ENCODE measurements around the gene CAPN15. TPM values are rescaled to one million over a fixed set of nuclear protein-coding genes. Genes with fewer than 3 reads are reported as not detected.
"Not testable (repeated sequence)": the region's sequence is repeated elsewhere in the genome, so short reads cannot be mapped to it uniquely, and the experiment has no call there.

CAPN15 gene
- 53.5 and 60.0 TPM in 2 replicates for total RNA-seq (2014; rRNA removed; shearing (Covaris generic))

DNA sequence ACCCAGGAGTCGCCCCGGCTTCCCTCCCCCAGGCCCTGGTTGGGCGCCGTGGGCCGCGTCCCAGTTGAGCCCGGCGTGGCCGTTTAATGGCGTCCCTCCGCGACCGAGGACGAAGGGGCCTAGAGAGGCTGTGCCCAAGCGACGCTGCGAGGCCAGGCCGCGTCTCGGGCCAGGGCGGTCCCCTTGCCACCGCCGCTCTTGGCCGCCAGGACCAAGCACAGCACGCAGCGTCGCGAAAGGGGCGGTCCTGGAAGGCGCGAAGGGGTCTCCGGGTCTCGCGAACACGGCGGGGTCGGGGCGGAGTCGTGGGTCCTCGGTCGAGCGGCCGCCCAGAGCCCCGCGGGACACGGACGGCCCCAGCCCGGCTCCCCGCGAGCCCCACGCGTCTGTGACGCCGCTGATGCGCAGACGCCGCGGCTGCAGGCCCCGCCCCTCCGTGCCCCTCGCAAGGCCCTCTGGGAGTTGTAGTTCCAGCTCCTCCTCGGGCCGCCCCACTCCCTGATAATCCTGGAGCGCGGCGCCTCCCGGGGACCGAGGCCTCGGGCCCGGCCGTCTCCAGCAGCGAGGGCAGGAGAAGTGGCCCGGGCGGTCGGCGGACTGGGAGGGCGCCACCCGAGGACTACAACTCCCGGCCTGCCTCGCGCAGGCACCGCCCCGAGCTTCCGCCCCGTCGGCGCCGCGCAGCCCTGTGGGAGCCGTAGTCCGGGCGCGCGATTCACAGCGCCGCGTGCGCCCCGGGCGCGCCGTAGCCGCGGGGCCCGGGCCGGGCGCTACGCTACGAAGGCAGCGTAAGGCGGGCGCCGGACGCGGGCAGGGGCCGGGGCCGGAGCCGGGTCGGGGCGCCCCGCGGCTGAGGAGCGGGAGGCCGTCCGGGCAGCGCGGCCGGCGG is at the start of gene CAPN15:
Gene CAPN15, plus strand, starts transcription at position 698 of the 889 bp plus-strand sequence. CDS start 19,127 bp downstream, outside the sequence.
- DNase-seq (ENCODE audit: low spot score) = peak; percentile 71

DNA sequence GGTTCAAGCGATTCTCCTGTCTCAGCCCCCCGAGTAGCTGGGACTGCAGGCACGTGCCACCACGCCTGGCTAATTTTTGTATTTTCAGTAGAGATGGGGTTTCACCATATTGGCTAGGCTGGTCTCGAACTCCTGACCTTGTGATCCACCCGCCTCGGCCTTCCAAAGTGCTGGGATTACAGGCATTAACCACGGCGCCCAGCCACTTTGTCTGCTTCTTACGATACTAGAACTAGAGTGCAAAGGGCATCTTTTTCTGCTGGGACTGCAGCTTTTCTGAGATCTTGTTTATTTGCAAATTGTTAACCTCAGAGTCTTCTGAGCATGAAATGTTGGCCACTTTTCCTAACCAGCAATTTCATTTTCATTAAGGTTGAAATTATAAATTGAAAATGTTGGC is 49.2 kb upstream of the CAPN15 start:
- DNase-seq (ENCODE audit: low spot score) = not testable (repeated sequence)

DNA sequence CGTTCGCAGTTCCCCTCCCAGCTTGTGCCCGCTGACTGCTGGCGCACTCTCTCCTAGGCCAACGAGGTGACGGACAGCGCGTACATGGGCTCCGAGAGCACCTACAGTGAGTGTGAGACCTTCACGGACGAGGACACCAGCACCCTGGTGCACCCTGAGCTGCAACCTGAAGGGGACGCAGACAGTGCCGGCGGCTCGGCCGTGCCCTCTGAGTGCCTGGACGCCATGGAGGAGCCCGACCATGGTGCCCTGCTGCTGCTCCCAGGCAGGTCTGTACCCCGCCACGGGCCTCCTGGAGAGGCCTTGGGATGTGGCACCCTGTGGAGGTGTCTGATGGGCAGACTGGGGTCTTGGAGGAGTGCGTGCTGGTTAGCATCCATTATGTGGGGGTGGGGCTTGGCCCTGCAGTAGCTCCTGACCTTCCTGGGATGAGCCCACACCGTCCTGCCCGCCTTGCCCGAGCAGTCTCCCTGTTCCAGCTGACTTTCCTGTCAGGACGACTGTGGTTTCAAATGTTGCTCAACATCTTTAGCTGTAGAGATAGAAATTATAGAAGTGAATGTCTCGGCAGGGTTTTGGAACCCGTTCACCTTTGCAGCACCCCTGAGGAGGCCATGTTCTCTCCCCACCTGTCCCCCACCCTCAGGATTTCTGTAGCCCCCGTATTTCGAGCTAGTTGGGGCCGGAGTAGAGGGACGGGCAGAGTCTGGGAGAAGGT is 44.9 kb upstream of the CAPN15 start:
- DNase-seq (ENCODE audit: low spot score) = no peak

DNA sequence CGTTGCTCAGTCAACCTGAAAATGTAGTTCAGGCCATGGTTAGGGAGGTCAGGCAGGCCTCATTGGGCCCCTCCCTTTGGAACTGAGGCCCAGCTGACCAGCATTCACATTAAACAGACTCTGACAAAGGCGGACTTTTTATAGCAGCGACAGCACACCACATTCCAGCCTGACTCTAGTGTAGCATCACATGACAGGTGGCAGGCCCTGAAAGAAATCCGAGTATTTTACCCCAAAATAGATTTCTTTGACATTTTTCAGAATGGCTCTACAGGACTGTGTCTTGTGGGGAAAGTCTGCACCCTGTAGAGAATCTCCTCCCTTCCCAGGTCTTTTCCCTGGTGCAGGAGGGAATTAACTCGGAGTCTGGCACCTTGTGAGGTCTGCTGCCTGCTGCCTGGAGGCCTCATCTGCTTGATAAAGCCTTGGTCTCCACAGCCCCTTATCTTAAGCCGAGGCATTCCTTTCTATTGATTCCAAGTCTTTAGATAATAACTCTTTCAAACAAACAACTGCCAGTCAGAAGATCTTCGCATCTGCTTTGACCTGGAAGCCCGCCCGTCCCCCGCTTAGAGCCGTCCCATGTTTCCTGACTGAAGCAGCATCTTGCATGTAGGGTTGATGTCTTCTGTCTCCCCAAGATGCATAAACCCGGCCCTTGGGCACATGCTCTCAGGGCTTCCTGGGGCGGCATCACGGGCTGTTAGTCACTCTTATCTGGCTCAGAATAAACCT is 44.0 kb upstream of the CAPN15 start:
- DNase-seq (ENCODE audit: low spot score) = peak; percentile 22

DNA sequence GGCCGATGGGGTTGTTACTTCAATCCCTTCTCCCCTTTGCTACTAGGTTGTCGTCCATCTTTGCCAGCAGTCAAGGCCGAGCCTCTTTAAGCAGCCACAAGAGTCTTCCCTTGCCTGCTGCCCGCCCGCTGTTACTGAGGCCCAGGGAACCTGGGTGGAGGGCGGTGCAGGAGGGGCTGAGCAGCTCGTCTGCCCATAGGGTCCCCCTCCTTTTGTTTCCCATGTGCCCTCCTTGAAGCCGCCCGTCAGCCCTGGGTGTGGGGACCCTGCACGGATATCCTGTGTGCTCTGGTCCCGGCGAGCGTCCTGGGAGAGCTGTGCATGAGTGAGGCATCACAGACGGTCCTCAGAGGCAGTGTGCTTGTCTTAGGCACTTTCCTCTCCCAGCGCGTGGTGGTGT is 37.9 kb upstream of the CAPN15 start:
- no peak for DNase-seq (ENCODE audit: low spot score)

DNA sequence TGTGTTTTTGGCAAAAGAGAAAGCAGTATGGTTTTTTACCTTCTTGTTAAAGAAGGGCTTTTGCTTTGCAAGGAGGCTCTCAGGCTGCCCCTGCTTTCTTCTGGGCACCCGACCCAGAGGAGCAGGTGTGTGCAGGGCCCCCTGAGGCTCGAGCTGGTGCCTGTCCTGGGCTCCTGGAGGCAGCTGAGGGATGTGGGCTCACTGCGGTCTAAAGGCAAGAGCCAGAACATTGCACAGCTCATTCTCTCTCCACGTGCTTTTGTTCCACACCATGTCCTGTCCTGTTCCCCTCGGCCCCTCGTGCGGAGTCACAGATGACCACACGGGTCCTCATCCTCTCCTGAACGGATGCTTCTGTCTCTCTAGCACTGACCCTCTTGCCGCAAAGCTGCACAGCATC is 36.7 kb upstream of the CAPN15 start:
- no peak for DNase-seq (ENCODE audit: low spot score)

DNA sequence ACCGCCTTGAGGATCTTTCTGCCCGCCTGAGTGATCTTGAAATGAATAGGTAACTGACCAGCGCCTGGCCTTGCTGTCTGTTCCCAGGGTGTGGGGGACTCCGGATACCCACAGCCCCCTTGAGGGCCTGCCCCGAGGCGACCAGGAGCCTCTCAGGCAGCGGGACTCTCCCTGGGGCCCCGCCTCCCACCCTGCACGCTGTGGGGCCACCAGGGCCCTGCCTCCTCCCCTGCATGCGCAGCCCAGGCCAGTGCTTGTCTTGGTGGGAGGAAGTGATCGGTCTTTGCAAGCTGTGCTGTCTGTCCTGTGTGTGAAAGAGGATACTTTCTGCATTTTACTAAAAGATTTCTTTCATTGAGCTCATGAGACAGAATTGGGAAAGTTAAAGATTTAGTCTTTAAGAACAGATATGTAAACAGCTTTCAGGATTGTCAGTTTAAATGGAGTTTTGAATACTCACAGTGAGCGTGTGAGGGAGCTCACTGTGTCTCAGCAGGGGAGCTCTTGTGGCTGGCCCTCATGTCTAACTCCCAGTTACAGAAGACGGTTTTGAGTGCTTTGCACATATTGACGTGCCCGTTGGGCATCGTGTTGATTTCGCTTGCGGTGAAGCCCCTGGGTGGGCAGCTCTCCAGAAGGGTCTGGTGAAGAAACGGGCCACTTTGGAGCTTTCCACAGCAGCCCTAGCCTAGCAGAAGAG is 36.1 kb upstream of the CAPN15 start:
- no peak for DNase-seq (ENCODE audit: low spot score)

DNA sequence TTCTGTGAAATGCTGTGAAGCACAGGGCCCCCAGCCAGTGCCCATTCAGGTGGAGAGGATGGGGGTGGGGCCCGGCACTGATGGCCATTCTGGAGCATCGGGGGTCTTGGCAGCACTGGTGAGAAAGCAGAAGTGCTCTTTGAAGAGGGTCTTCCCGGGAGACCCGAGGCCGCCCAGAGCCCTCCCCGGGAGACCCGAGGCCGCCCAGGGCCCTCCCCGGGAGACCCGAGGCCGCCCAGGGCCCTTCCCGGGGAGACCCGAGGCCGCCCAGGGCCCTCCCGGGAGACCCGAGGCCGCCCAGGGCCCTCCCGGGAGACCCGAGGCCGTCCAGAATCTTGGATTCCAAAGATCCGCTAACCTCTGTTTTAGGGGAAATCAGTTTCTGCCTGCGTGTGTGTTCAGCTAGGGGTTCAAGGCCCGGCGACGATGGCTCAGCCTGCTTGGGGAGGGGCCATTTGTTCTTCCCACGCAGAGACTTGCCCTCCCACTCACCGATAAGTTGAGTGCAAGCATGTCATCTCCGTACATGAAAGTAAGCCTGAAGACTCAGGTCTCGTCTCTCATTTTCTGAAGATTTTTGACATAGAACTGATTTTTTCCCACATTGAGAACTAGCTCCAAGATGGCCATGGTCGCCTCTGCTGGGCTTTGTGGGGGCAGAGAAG is 35.2 kb upstream of the CAPN15 start:
- no peak for DNase-seq (ENCODE audit: low spot score)

DNA sequence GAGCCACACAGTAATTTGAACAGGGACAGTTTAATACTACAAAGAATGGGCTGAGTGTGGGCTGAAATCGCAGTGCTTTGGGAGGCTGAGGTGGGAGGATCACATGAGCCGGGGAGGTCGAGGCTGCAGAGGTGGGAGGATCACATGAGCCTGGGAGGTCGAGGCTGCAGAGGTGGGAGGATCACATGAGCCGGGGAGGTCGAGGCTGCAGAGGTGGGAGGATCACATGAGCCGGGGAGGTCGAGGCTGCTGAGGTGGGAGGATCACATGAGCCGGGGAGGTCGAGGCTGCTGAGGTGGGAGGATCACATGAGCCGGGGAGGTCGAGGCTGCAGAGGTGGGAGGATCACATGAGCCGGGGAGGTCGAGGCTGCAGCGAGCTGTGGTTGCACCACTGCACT is 32.8 kb upstream of the CAPN15 start:
- not testable (repeated sequence) for DNase-seq (ENCODE audit: low spot score)

DNA sequence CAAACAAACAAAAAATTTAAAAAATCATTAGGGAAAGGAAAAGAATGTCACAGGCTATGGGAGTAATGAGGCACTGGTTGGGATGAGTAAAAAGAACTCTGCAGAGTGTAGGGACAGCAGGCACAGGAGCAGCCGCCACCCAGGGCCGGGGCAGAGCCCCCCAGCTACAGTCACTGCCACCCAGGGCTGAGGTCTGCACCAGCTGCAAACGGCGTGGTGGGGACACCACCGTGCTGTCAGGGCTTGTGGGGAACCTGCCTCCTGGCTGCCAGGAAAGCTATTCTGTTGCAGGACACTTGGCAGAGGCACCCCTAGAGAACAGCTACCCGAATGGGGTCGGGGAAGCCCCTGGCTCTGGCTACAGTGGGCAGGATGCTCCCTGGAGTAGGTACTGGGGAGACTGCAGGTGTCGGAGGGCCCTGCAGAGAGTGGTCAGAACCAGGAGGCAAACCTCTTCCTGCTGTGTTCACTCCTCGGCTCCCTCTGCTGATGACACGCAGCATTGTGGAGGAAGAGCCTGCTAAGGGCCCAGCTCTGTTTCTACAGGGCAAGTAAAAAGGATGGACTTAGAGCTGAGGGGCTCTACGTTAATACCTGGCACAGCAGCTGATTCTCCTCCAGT is 32.3 kb upstream of the CAPN15 start:
- peak; percentile 28 for DNase-seq (ENCODE audit: low spot score)

DNA sequence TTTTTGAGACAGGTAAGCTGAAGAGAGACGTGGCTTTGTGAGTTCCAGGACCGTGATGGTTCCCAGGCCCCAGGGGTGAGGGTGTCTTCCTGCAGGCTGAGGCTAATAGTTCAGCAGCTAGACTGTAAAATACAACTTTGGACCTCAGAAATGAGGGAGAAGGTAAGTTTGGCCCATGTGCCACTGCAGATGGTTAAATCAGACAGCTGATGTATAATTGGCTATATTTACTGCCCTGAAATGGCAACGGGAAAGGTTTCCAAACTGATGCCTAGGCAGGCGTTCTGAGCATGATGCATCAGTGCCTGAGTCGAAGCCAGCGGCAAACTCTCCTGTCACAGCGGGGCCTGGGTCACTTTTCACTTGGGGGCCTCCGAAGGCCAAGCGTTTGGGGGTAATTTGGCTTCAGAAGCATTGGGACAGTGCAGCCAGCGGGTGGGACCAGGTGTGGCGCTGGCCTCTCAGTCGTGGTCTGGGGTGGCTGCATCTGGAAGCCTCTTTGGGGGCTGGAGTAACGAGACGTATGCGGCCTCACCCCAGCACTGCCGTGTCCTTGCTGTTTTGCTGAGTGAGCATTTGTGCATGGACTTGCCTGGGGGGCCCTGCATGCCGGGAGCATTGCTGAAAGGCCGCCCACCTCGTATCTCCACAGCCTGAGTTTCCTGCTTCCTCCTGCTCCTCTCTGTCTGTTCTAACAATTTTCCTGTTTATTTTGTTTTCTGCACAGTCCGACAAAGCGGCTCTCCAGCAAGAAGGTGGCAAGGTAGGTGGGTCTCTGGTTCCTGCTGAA is 31.2 kb upstream of the CAPN15 start:
- DNase-seq (ENCODE audit: low spot score) = no peak

DNA sequence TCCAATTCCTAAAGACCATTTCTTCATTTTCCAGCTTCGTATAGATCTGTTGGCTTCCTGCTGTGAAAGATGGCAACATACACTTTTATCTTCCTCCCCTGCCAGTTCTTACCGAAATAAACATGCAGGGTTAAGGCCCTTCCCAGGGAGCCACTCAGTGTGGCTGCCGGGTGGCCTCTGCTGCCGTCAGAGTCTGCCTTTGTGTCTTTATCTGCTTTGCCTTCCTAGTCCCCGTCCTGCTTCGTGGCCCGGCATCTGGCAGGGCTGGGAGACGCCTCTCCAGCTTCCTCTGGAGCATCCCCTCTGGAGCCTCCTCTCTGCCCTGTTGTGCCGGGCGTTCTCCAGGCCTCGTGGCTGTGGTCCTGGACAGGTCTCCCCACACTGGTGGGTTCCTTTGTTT is 30.3 kb upstream of the CAPN15 start:
- no peak for DNase-seq (ENCODE audit: low spot score)

DNA sequence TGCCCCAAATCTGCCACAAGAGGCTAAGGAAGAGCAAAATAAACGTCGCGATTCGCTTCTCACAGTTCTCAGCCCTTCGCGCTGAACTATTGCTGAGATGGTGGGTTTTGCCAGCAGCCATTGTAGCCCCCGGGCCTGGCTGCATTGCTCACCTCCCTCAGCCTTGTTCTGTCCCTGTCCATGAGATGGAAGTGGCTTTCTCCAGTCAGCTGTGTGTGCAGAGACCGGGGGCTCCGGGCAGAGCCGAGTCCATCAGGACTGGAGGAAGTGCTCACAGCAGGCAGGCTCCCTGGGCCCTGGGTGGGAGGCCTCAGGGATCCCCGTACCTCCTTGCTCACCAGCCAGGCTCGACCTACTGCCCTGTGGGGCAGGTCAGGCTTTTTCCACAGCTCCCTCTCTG is 27.6 kb upstream of the CAPN15 start:
- DNase-seq (ENCODE audit: low spot score) = no peak

DNA sequence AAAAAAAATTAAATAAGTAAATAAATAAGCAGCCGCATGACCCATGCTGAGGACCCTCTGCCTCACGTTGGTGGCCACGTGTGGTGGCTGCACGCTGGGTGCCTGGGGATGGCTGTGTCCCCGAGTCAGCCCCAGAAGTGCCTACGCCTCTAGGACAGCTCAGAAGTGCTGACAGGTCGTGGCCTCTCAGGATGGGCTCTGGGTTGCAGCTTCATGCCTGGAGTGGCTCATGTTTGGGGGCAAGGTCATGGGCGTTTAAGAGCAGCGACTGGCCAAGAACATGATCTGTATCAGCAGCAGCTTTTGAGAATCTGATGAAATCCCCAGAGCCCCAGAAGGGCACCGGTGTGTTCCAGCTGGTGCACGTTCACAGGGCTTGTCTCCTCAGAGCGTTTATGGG is 26.8 kb upstream of the CAPN15 start:
- DNase-seq (ENCODE audit: low spot score) = no peak

DNA sequence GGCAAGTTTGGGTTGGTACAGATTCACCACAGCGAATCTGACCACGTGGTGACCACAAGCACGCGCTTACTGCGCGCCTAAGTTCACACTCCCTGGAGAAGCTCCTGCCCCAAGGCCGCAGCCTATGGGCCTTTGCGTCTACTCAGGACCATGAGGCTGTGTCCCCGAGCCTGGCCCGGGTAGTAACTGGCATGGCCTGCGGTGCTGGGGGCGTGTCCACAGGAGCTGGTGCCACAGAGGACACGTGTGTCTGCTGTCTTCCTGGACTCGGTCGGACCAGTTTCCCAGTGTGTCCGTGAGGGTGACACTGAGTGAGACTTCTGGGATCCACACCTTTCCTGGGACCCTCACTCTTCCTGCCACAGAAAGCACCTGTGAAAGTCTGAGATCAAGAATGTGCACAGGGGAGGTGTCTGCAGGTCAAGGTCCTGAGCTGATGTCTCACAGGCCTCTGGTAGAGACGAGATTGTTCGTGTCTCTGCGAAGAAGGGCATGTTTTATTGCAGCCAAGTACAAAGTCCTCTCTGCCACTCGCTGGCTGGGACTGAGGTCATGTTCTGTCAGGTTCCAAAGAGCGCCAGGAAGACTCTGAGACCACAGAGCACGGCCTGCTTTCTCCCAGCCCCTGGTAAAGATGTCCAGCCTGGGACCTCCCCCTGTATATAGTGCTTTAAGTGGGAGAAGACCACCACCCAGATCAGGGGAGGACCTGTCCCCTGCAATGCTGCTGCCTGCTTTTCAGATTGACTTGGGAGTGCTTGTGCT is 25.2 kb upstream of the CAPN15 start:
- DNase-seq (ENCODE audit: low spot score) = no peak

DNA sequence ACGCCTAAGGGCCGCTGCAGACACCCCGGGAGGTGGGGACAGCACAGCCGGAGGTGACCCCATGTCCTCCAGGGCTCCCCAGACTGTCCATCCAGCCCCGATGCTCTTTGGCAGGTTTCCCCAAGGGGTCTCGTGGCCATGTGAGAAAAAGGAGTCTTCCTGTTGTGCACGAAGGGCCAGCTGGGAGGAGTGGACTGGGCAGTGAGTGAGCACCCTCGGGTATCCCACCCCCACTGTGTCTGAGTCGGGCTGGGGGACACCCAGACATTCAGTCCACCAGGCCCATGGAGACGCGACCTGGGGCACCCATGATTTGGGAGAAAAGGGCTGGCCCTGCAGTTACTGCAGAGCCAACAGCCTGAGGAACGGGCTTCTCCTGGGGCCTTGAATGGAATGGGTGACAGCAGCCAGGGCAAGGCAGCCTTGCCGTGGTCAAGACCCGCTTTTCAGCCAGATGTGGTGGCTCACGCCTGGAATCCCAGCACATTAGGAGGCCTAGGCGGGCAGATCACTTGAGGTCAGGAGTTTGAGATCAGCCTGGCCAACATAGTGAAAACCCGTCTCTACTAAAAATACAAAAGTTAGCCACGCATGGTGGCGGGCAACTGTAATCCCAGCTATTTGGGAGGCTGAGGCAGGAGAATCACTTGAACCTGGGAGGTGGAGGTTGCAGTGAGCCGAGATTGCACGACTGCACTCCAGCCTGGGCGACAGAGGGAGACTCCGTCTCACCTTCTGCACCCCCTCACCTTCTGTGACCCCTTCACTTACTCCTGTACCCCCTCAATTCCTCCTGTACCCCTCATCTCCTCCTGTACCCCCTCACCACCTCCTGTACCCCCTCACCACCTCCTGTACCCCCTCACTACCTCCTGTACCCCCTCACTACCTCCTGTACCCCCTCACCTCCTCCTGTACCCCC is 24.1 kb upstream of the CAPN15 start:
- no peak for DNase-seq (ENCODE audit: low spot score)

DNA sequence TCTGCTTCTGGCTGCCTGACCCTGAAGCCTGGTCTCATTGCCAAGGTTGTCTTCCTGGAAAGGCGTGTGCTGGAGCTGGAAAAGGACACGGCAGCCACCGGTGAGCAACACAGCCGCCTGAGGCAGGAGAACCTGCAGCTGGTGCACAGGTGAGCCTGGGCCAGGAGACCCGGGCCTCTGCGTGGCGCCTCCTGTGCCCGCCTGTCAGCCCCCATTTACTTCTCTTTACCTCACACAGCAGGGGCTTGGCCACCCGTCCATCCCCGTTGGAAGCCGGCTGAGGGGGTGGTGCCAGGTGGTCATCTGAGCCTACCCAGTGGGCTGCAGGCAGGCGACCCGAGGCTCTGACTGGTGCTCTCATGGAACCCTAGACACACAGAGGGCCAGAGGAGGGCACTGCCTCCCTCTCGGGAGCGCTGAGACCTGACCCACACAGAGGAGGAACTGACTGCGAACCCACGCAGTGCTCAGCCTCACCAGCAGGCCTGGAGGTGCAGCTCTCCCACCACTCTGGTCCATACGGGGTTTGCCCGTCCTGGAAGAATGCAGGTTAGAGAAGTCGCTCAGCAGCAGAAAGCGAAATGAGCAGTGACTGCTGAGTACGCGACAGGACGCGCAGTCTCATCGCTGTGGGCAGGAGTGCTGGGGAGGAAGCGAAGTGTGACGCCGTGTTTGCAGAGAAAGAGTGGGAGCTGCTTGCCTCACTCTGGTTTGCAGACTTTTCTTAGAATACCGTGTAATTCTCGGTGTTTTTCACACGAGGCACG is 21.9 kb upstream of the CAPN15 start:
- DNase-seq (ENCODE audit: low spot score) = no peak

Measured in A172 (cell line).